Fibroblast of pulmonary artery (primary cell): ENCODE data around the gene SNCA.

Experiments
- DNase-seq: peaks from one replicate; pipeline ENCODE4 v3.0.0-alpha.2; 2010; ENCODE audit warnings: low read depth
- H3K4me3 ChIP-seq: replicated peaks from 2 replicates; pipeline ENCODE4 v1.5.1; 2011; ENCODE audit warnings: low read depth, mild to moderate bottlenecking, control low read depth, low read length, moderate library complexity
- TF ChIP-seq, protein P1 (sequence below): IDR thresholded peaks from 2 replicates; pipeline ENCODE4 v1.5.1; 2011; ENCODE audit warnings: mild to moderate bottlenecking, control low read depth, low read length, inconsistent platforms; ENCODE audit errors: missing control alignments

The SNCA gene

DNA sequence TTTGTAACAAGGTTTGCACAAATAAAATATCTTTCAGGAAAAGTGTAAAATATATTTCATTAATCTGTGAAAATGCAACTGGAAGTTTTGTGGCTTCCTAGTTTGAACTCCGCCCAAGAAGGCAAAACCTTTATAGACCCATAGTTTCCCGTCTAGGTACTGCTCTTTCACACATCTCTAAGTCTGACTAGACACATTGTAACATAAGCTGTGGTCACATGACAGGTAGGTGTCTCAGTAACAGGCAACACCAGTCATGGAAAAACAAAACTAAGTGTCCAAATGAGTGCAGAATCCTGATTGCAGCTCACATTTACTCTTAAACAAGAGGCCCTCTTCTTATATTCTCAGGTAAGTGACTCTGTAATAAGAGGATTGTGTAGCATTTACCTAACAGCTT lies 55.6 kb downstream of the SNCA start:
- H3K4me3 ChIP-seq = no peak overlapping the region
- DNase-seq = no peak
- TF ChIP-seq, protein P1, sequence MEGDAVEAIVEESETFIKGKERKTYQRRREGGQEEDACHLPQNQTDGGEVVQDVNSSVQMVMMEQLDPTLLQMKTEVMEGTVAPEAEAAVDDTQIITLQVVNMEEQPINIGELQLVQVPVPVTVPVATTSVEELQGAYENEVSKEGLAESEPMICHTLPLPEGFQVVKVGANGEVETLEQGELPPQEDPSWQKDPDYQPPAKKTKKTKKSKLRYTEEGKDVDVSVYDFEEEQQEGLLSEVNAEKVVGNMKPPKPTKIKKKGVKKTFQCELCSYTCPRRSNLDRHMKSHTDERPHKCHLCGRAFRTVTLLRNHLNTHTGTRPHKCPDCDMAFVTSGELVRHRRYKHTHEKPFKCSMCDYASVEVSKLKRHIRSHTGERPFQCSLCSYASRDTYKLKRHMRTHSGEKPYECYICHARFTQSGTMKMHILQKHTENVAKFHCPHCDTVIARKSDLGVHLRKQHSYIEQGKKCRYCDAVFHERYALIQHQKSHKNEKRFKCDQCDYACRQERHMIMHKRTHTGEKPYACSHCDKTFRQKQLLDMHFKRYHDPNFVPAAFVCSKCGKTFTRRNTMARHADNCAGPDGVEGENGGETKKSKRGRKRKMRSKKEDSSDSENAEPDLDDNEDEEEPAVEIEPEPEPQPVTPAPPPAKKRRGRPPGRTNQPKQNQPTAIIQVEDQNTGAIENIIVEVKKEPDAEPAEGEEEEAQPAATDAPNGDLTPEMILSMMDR = no peak

DNA sequence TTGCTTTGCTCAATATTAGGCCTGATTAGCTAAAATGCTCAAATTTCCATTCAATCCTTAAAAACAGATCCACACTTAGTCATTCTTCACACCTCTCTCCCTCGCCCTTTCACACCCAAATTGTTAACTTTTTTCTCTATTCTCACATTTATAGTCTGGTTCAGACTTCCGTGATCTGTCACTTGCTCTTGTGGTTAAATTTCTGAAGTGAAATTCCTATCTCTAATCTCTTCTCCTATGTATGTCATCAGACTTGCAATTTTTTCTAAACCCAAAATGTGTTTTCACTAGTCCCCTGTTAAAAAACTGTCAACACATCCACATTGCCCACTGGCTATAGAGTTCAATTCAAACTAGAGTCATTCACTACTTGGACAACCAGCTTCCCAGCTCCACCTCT lies 63.2 kb downstream of the SNCA start:
- TF ChIP-seq, protein P1 = no peak
- DNase-seq = no peak
- no peak overlapping the region for H3K4me3 ChIP-seq

DNA sequence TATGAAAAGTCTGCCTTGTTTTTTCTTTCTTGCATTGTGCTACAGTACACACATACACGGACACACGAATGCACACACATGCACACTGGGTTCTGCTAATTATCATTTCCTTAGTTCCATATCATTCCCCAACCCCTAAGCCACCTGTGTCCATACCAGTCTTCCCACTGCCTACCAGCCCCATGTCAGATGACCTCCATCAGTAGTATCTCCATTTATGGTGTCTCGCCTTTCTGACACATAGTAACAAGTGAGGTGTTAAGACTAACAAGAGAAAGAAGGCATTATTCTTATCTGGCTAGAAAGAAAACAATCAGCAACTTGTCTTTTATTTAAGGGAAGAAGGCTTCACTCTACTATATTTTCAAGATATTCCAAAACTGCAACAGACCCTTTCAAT lies 67.1 kb downstream of the SNCA start:
- no peak for DNase-seq
- H3K4me3 ChIP-seq = no peak overlapping the region
- TF ChIP-seq, protein P1 = no peak

DNA sequence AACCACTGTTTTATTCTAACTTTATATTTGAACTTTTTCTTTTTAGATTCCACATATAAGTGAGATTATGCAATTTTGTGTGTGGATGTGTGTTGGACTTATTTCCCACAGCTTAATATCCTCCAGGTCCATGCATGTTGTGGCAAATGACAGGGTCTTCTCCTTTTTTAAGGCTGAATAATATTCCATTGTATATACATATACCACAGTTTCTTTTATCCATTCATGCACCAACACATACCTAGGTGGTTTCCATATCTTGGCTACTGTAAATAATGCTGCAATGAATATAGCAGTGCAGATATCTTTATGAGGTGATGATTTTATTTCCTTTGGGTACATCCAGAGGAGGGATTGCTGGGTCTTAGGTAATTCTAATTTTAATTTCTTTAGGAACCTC lies 69.0 kb downstream of the SNCA start:
- H3K4me3 ChIP-seq = no peak overlapping the region
- DNase-seq = no peak
- TF ChIP-seq, protein P1 = no peak

DNA sequence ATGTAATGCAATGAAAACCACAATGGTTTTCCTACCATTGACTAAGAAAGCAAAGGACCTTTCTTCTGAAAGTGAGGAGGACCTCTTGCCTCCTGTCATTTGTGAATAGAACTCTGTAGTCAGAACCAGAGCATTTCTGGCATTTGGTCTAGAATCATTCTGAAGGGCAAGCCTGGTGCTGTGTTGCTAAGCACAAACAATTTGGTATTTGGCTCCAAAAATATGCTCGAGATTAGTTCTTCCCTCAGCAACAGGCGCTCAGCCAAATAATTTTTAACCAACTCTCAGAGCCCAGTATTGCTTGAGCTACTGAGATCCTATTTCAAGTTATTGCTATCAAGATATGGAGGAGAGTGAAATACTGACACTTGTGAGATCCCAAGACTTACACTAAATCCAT lies 71.0 kb downstream of the SNCA start:
- TF ChIP-seq, protein P1 = no peak
- peak; percentile 92 for DNase-seq
- no peak overlapping the region for H3K4me3 ChIP-seq

DNA sequence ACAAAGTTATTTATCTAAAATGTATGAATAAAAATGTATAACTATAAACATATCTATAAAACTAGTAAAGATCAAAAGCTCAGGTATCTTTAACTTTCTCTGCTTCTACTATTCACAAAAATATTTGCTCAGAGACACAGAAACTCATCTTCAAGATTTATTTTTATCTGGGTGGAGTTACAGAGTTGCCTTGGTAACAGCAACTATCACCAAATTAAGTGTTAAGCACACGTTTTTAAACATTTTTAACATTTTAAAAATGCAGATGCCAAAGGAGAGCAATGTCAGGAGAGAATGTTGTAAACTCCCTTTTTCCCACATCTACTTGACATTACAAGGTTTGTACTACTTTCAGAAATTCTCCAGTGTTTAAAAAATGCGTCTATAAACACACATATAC lies 71.4 kb downstream of the SNCA start:
- DNase-seq = no peak
- TF ChIP-seq, protein P1 = no peak
- no peak overlapping the region for H3K4me3 ChIP-seq

DNA sequence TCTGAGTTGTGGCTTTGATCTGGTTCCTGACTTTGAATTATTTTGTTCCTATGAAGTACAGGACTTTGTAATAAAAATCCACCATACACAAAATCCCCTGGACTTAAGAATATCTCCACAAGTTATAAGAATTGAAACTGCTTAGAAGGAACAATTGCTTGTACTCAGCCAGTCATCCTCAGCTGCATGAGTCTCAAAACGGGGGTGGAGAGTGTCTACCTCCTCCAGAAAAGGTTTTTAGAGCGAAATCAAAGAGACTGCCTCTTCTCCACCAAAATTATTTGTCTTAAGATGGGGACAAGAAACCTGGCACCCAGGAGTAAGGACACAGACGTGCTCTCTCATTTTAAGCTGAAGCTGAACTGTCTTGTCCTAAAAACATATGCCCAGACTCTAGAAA lies 74.7 kb downstream of the SNCA start:
- H3K4me3 ChIP-seq = no peak overlapping the region
- DNase-seq = no peak
- TF ChIP-seq, protein P1 = no peak
